ENCODE data around the gene ZNF423.

The ZNF423 gene

GRCh38 chr16:49620869-49621240 lies 235.1 kb downstream of the ZNF423 start:
- Histone ChIP-seq H3K4me1 (ENCODE audit: control insufficient read depth, low read length) (no peaks in the 10 kb centered on the region), H3K27me3 (ENCODE audit: control insufficient read depth, low read length) (no peaks in the 10 kb centered on the region), H3K36me3 (ENCODE audit: control insufficient read depth, low read length) (no peaks in the 10 kb centered on the region), H3K4me3 (ENCODE audit: low read length) (no peak overlapping the region), H3K9me2 (replicated peaks; ENCODE audit: control insufficient read depth, low read length) (no peaks in the 10 kb centered on the region), H3K9me3 (ENCODE audit: control insufficient read depth, insufficient read depth, low read length) (no peaks in the 10 kb centered on the region), H4K20me1 (ENCODE audit: control insufficient read depth, insufficient read depth, low read depth, low read length) (no peaks in the 10 kb centered on the region), H3K4me2 (ENCODE audit: low read length) (no peak overlapping the region), H3K27ac (ENCODE audit: low read depth, low read length) (no peak overlapping the region), H3F3A (ENCODE audit: control insufficient read depth, insufficient read depth) (no peaks in the 10 kb centered on the region), H3K79me2 (ENCODE audit: control insufficient read depth, low read length) (no peaks in the 10 kb centered on the region)
- no peak for TF ChIP-seq EZH2phosphoT487 (IDR thresholded peaks at IDR 0.05; ENCODE audit: borderline replicate concordance, low read length)
- no peak for TF ChIP-seq CTCF (IDR thresholded peaks at IDR 0.05; ENCODE audit: low read depth, low read length, poor library complexity, severe bottlenecking)

- Histone ChIP-seq H3K4me1 (ENCODE audit: control insufficient read depth, low read length) (no peaks in the 10 kb centered on the region), H4K20me1 (ENCODE audit: control insufficient read depth, insufficient read depth, low read depth, low read length) (no peaks in the 10 kb centered on the region), H3K9me3 (ENCODE audit: control insufficient read depth, insufficient read depth, low read length) (no peaks in the 10 kb centered on the region), H3K9me2 (replicated peaks; ENCODE audit: control insufficient read depth, low read length) (no peaks in the 10 kb centered on the region), H3K36me3 (ENCODE audit: control insufficient read depth, low read length) (no peaks in the 10 kb centered on the region), H3K27me3 (ENCODE audit: control insufficient read depth, low read length) (no peaks in the 10 kb centered on the region), H3K79me2 (ENCODE audit: control insufficient read depth, low read length) (no peaks in the 10 kb centered on the region), H3F3A (ENCODE audit: control insufficient read depth, insufficient read depth) (no peaks in the 10 kb centered on the region), H3K27ac (ENCODE audit: low read depth, low read length) (no peak overlapping the region), H3K4me3 (ENCODE audit: low read length) (no peak overlapping the region), H3K4me2 (ENCODE audit: low read length) (no peak overlapping the region)
- TF ChIP-seq EZH2phosphoT487 (IDR thresholded peaks at IDR 0.05; ENCODE audit: borderline replicate concordance, low read length) (no peak), CTCF (IDR thresholded peaks at IDR 0.05; ENCODE audit: low read depth, low read length, poor library complexity, severe bottlenecking) (no peak)
These were observed 235.6 kb downstream of the ZNF423 start for GRCh38 chr16:49620158-49620868.

GRCh38 chr16:49619811-49620157 lies 236.1 kb downstream of the ZNF423 start:
- H3K36me3 ChIP-seq (ENCODE audit: control insufficient read depth, low read length) = no peaks in the 10 kb centered on the region
- TF ChIP-seq EZH2phosphoT487 (IDR thresholded peaks at IDR 0.05; ENCODE audit: borderline replicate concordance, low read length) (no peak), CTCF (IDR thresholded peaks at IDR 0.05; ENCODE audit: low read depth, low read length, poor library complexity, severe bottlenecking) (no peak)

More at GRCh38 chr16:49619811-49620157, 236.1 kb downstream of the ZNF423 start:
- Histone ChIP-seq H3K4me3 (ENCODE audit: low read length) (no peak overlapping the region), H3K4me2 (ENCODE audit: low read length) (no peak overlapping the region), H3K27me3 (ENCODE audit: control insufficient read depth, low read length) (no peaks in the 10 kb centered on the region), H3K9me2 (replicated peaks; ENCODE audit: control insufficient read depth, low read length) (no peaks in the 10 kb centered on the region), H3K4me1 (ENCODE audit: control insufficient read depth, low read length) (no peaks in the 10 kb centered on the region), H4K20me1 (ENCODE audit: control insufficient read depth, insufficient read depth, low read depth, low read length) (no peaks in the 10 kb centered on the region), H3F3A (ENCODE audit: control insufficient read depth, insufficient read depth) (no peaks in the 10 kb centered on the region), H3K9me3 (ENCODE audit: control insufficient read depth, insufficient read depth, low read length) (no peaks in the 10 kb centered on the region), H3K27ac (ENCODE audit: low read depth, low read length) (no peak overlapping the region), H3K79me2 (ENCODE audit: control insufficient read depth, low read length) (no peaks in the 10 kb centered on the region)

Measured in DOHH2 (cell line).